ENCODE data around the gene ARHGDIA.

ARHGDIA gene

DNA sequence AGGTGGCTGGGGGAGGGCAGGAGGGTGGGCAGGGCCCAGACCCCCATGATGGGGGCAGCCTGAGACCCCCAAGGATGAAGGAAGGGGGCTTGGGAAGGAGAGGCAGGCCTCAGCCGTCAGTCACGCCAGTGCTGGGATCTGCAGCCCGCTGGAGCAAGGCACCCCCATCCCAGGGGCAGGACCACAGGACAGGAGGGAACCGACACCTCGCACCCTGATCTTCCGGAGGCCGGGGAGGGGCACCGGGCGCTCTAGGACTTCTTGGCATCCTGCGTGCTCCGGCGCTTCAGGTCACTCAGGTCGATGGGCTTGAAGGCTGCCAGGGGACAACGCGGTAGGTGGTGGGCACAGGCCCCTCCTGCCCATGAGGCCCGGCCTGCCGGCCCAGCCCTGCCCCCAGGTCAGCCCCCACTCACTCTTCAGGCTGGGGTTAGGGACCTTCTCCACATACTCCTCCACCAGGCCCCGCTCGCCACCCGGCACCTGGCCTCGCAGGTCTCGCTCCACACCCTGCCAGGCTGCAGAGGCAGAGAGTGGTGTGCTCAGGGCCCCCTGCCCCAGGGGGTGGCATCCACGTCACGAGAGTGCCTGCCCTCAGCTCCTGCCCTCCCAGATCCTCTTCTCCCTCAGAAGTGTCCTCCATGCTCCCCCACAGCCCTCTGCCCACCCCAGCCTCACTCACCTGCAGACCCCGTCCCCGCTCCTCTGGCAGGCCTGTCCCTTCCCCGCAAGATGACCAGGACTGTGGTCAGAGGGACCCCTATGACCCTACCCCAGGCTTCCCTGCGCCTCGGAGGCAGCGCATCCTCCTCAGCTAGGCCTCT, 47.9 kb downstream of the ARHGDIA start:
- no peak for DNase-seq

DNA sequence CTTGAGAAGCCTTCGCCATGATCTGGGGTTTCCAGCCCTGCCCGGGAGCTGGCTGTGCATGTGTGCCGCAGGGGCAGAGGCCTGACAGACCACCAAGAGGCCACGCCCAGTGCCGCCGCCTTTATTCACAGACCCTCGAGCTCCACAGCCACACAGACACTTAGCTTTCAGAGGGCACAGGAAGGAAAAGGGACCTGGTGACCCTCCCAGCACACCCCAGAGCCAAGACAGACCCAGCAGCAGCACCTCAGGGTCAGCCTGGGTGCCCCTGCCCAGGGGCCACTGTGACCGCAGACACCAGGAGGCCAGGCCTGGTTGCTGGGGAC, 48.9 kb downstream of the ARHGDIA start:
- DNase-seq: no peak

DNA sequence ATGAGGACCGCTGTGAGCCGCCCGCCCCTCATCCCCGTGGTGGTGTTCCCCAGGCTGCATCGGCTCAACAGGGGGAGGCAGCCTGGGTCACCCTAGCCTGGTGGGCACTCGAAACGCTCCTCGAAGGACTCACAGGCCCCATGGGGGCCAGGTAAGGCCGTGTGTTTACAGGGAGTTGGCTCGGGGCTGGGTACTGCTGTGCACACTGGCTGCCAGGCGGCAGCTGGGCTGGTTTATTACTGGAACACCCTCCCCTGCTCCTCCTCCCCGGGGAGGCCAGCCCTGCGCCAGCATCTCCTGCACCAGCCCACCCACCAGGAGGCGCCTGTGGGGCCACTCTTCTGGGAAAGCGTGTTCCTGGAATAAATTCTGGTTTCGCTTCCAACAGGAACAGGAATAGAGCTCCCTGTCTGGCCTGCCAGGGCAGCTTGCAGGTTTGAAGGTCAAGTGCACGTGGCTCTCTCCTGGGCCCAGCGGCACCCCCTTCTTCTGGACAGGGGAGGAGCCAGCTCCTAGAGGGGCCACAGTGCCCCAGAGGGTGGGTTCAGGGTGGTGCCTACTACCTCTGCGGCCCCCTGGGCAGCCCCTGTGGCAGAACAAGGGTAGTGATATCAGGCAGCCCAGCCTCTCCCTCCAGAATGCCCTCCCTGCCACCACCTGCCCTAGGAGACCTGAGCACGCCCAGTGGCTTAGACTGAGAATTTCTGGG, 49.4 kb downstream of the ARHGDIA start:
- no peak for DNase-seq

DNA sequence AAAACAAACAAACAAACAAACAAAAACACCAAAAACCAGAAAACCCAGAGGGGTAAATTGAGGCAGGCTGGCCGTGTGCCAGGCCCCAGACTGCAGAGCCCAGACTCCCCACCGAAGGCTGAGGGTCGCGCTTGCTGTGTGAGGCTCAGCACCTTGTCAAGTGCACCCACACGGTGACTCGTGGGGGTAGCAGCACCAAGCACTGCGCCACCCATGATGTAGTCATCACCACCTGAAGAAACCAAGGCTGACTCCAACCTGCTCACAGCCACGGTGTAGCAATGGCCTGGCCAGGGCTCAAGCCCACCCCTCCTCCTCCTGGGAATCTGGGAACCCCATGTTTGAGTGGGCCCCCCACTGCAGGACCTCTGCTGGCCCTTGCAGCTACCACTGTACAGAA, 50.0 kb downstream of the ARHGDIA start:
- DNase-seq: no peak

DNA sequence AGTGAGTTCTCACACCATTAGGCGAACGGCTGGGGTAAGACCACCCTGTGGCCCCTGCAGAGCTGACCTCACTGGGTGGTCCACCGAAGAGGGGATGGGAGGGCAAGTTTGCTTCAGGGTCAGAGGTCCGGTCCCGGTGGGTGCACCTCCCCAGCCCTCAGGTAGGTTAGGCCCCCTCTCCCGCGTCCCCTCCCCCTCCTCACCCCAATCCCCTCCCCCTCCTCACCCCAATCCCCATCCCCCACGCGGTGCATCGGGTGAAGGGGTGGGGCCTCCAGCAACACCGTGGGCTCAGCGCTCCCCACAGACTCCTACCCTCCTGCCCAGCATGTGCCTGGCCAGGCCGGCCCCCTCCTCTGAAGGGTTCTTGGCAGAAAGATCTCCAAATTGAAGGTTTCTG, 51.4 kb downstream of the ARHGDIA start:
- no peak for DNase-seq

DNA sequence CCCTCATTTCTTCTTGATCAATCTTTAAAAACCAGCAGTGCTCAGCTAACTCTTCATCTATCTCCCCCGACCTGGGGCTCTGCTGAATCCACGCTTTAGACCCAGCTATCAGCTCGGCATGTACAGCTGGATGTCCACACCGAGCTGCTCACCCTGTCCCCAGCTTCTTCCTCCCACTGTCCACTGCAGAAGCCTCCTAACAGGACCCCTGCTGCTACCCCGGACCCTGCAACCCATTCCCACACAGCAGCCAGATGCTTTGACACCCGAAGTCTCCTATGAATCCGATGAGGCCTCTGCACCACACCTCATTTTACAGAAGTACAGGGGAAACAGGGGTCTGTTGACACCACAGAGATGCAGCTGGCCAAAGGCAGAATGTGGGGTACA, 53.4 kb downstream of the ARHGDIA start:
- DNase-seq: no peak

All from activated effector memory CD4-positive, alpha-beta T cell treated with anti-CD3 and anti-CD28 coated beads, Interleukin-2, amount 50 U/mL, for 16 hours (primary cell).